Endodermal cell (in vitro differentiated cells): ENCODE results near the gene USP31. TPM values are rescaled to one million over a fixed set of nuclear protein-coding genes. Genes with fewer than 3 reads are reported as not detected.

Experiments
- DNase-seq: peaks from one replicate; pipeline ENCODE4 v3.0.0-alpha.2; 2017
- H3K27ac ChIP-seq: 2 replicates; pipeline ENCODE4 v1.5.1; 2013; ENCODE audit warnings: mild to moderate bottlenecking, low read depth, low read length, moderate library complexity
- H3K27me3 ChIP-seq: 2 replicates; pipeline ENCODE4 v1.6.1; 2013; ENCODE audit warnings: mild to moderate bottlenecking, low read length, moderate library complexity; ENCODE audit not compliant: insufficient read depth, control insufficient read depth, poor library complexity, severe bottlenecking
- H3K36me3 ChIP-seq: 2 replicates; pipeline ENCODE4 v1.7.0; 2013; ENCODE audit warnings: mild to moderate bottlenecking, low read length, moderate library complexity; ENCODE audit not compliant: control insufficient read depth, insufficient read depth
- H3K4me1 ChIP-seq: one replicate; pipeline ENCODE4 v1.7.0; 2013; ENCODE audit warnings: low read length; ENCODE audit not compliant: control insufficient read depth, insufficient read depth
- H3K4me3 ChIP-seq: 2 replicates; pipeline ENCODE4 v1.5.1; 2013; ENCODE audit warnings: mild to moderate bottlenecking, low read length, moderate library complexity
- H3K9ac ChIP-seq: 2 replicates; pipeline ENCODE4 v1.6.1; 2013; ENCODE audit warnings: mild to moderate bottlenecking, low read length, moderate library complexity; ENCODE audit not compliant: poor library complexity, severe bottlenecking; ENCODE audit errors: extremely low read depth
- H3K9me3 ChIP-seq: 2 replicates; pipeline ENCODE4 v1.6.1; 2013; ENCODE audit warnings: mild to moderate bottlenecking, low read length, moderate library complexity; ENCODE audit not compliant: control insufficient read depth
- H3K27ac Mint-ChIP-seq: 2 replicates; pipeline ENCODE4 v1.8.0; 2020; ENCODE audit warnings: mixed read lengths
- H3K27me3 Mint-ChIP-seq: 2 replicates; pipeline ENCODE4 v1.8.0; 2021; ENCODE audit warnings: mild to moderate bottlenecking, mixed read lengths; ENCODE audit not compliant: insufficient read depth
- H3K36me3 Mint-ChIP-seq: 2 replicates; pipeline ENCODE4 v1.8.0; 2020; ENCODE audit warnings: low read depth, mixed read lengths
- H3K4me1 Mint-ChIP-seq: 2 replicates; pipeline ENCODE4 v1.8.0; 2020; ENCODE audit warnings: mixed read lengths
- H3K4me3 Mint-ChIP-seq: 2 replicates; pipeline ENCODE4 v1.8.0; 2020; ENCODE audit warnings: mild to moderate bottlenecking, moderate library complexity, mixed read lengths
- H3K9me3 Mint-ChIP-seq: 2 replicates; pipeline ENCODE4 v1.8.0; 2020; ENCODE audit warnings: mild to moderate bottlenecking, mixed read lengths
- CTCF ChIP-seq: fragments of 200-600 bp; sonication (generic); conservative IDR thresholded peaks from 2 replicates; pipeline ENCODE4 v1.5.0; 2021; ENCODE audit warnings: antibody characterized with exemption, mild to moderate bottlenecking
- WGBS, 2 experiments: methylation state at CpG; one replicate each; pipeline versions ENCODE4 v1.1.5 to v1.1.7; 2013; ENCODE audit warnings: missing lambda C conversion rate in 2 of 2, mixed read lengths in 1 of 2; ENCODE audit not compliant: insufficient coverage in 1 of 2, insufficient read length in 1 of 2; 5-methylcytosine and 5-hydroxymethylcytosine counted together
- total RNA-seq, 2 donors: library from RNA; stranded (reverse); fragmentation: NEBNext Ultra II Directional in 1 of 2; extraction: Animal tissue kit (Norgen Biotek cat#: 25700) in 1 of 2; gene quantifications; 2 replicates in 1 of 2; 3 replicates in 1 of 2; pipeline ENCODE4 v1.2.1, GENCODE V29; 2021

The USP31 gene
- total RNA-seq, 2 donors from 2014 or later: 19.9 to 22.1 TPM

GRCh38 chr16:23068079-23068736 is 81.0 kb downstream of the USP31 start:
- 85 to 91% methylated on average over 7 to 20 of the region's 20 CpGs for WGBS, 2 experiments
- H3K9me3 Mint-ChIP-seq: no peaks in the 10 kb centered on the region
- peaks cover 47% of the 10 kb centered on the region for H3K36me3 Mint-ChIP-seq
- no peak for DNase-seq
- Histone ChIP-seq H3K4me1 (no peaks in the 10 kb centered on the region), H3K9me3 (no peaks in the 10 kb centered on the region), H3K36me3 (peaks cover 64% of the 10 kb centered on the region), H3K4me3 (no peak overlapping the region), H3K27ac (no peak overlapping the region), H3K27me3 (no peaks in the 10 kb centered on the region), H3K9ac (no peak overlapping the region)
- TF ChIP-seq CTCF: no peak
- no peaks in the 10 kb centered on the region for H3K27me3 Mint-ChIP-seq
- no peak overlapping the region for H3K27ac Mint-ChIP-seq
- no peak overlapping the region for H3K4me3 Mint-ChIP-seq
- H3K4me1 Mint-ChIP-seq: no peaks in the 10 kb centered on the region

DNA sequence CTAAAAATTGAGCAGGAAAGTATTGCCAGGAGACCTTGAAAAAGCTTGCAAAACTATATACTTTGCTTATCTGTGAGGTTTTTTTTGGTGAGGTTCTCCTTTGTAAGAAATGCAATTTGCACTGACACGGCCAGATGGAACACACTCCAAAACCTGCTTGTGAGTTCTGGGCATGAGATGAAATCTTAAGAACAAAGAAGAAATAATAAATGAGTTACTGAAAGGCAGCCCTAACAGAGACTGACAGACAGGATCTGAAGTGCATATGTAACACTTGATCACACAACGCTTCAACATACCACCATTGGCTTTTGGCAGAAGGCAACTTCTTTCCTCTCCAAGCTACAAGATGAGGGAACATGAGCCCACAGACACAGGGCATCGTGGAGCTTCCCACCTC is 82.6 kb downstream of the USP31 start:
- H3K27ac Mint-ChIP-seq: no peak overlapping the region
- H3K27ac ChIP-seq: no peak overlapping the region
- no peaks in the 10 kb centered on the region for H3K4me1 ChIP-seq
- H3K36me3 Mint-ChIP-seq: peaks cover 39% of the 10 kb centered on the region
- H3K27me3 Mint-ChIP-seq: no peaks in the 10 kb centered on the region
- no peaks in the 10 kb centered on the region for H3K9me3 ChIP-seq
- H3K9me3 Mint-ChIP-seq: no peaks in the 10 kb centered on the region
- no peaks in the 10 kb centered on the region for H3K27me3 ChIP-seq
- 89 to 96% methylated on average over 1 to 3 of the region's 3 CpGs for WGBS, 2 experiments
- H3K36me3 ChIP-seq: peaks cover 49% of the 10 kb centered on the region
- no peak overlapping the region for H3K4me3 ChIP-seq
- no peak overlapping the region for H3K4me3 Mint-ChIP-seq
- H3K4me1 Mint-ChIP-seq: no peaks in the 10 kb centered on the region
- no peak for TF ChIP-seq CTCF
- DNase-seq: no peak
- no peak overlapping the region for H3K9ac ChIP-seq

GRCh38 chr16:23064639-23065038 is 84.6 kb downstream of the USP31 start:
- no peaks in the 10 kb centered on the region for H3K27me3 Mint-ChIP-seq
- DNase-seq: no peak
- Histone ChIP-seq H3K9ac (no peak overlapping the region), H3K9me3 (no peaks in the 10 kb centered on the region), H3K4me3 (no peak overlapping the region), H3K27ac (no peak overlapping the region), H3K27me3 (no peaks in the 10 kb centered on the region), H3K36me3 (peaks cover 29% of the 10 kb centered on the region), H3K4me1 (no peaks in the 10 kb centered on the region)
- H3K9me3 Mint-ChIP-seq: no peaks in the 10 kb centered on the region
- H3K4me1 Mint-ChIP-seq: peaks cover 8% of the 10 kb centered on the region
- no peak overlapping the region for H3K27ac Mint-ChIP-seq
- TF ChIP-seq CTCF: no peak
- H3K4me3 Mint-ChIP-seq: no peak overlapping the region
- 93 to 94% methylated on average over 9 of the region's 9 CpGs for WGBS, 2 experiments
- H3K36me3 Mint-ChIP-seq: peaks cover 23% of the 10 kb centered on the region
